HG02840 (cell line): Measurements from ENCODE around the gene ELP5.

Experiments used
- ATAC-seq: cut with Tn5 transposase; IDR thresholded peaks from one replicate; pipeline ENCODE4 v1.9.1; 2021; ENCODE audit warnings: mild to moderate bottlenecking, moderate library complexity, moderate number of reproducible peaks; ENCODE audit not compliant: unreplicated experiment, low FRiP score

Gene ELP5

GRCh38 chr17:7281953-7282751, 30.1 kb downstream of the ELP5 start:
- no peak for ATAC-seq

- no peak for ATAC-seq
Measured at GRCh38 chr17:7282752-7283321, 30.8 kb downstream of the ELP5 start.

- ATAC-seq: no peak
Measured at GRCh38 chr17:7283471-7284216, 31.6 kb downstream of the ELP5 start.

- no peak for ATAC-seq
Measured at GRCh38 chr17:7284911-7285310, 32.9 kb downstream of the ELP5 start.

GRCh38 chr17:7285679-7286078, 33.7 kb downstream of the ELP5 start:
- ATAC-seq: no peak

- no peak for ATAC-seq
Measured at GRCh38 chr17:7289256-7290032, 37.4 kb downstream of the ELP5 start.

- ATAC-seq: no peak
Measured at GRCh38 chr17:7290166-7290565, 38.2 kb downstream of the ELP5 start.

- no peak for ATAC-seq
Measured at GRCh38 chr17:7290685-7291084, 38.7 kb downstream of the ELP5 start.

GRCh38 chr17:7292194-7292593, 40.2 kb downstream of the ELP5 start:
- no peak for ATAC-seq

- ATAC-seq: no peak
Measured at GRCh38 chr17:7292729-7293128, 40.7 kb downstream of the ELP5 start.

GRCh38 chr17:7293159-7293558, 41.1 kb downstream of the ELP5 start:
- ATAC-seq: no peak

- no peak for ATAC-seq
Measured at GRCh38 chr17:7293816-7294613, 42.0 kb downstream of the ELP5 start.

- ATAC-seq: no peak
Measured at GRCh38 chr17:7294614-7295153, 42.7 kb downstream of the ELP5 start, which contains the start of gene YBX2. YBX2 (minus strand) TSS chr17:7294639; CDS start chr17:7294500, 139 bp downstream.

- ATAC-seq: no peak
Measured at GRCh38 chr17:7295230-7296180, 43.5 kb downstream of the ELP5 start.

GRCh38 chr17:7296189-7296861, 44.3 kb downstream of the ELP5 start:
- ATAC-seq: no peak

GRCh38 chr17:7304179-7304578, 52.2 kb downstream of the ELP5 start:
- ATAC-seq: no peak

- ATAC-seq: peak; percentile 74
Measured at GRCh38 chr17:7306911-7307685, 55.1 kb downstream of the ELP5 start, which contains the start of gene EIF5A. EIF5A (plus strand) TSS chr17:7307628; CDS start chr17:7309636, 2,008 bp downstream.
